PFSK-1 (cell line): ENCODE data around the gene NRSN2.

Experiments used
- POLR2AphosphoS5 ChIP-seq: IDR thresholded peaks from 2 replicates; pipeline ENCODE4 v1.6.1; 2012; ENCODE audit warnings: low read depth, mild to moderate bottlenecking, control low read depth, low read length, moderate library complexity
- SIN3A ChIP-seq: IDR thresholded peaks from 2 replicates; pipeline ENCODE4 v1.6.1; 2012; ENCODE audit warnings: mild to moderate bottlenecking, low read length, moderate library complexity, borderline replicate concordance; ENCODE audit not compliant: insufficient read depth
- TAF1 ChIP-seq: IDR thresholded peaks from 2 replicates; pipeline ENCODE4 v1.6.1; 2012; ENCODE audit warnings: low read length, control low read depth, borderline replicate concordance; ENCODE audit not compliant: insufficient read depth
- TF ChIP-seq, protein P1 (sequence below), 2 experiments: IDR thresholded peaks; 2 replicates each; pipeline versions ENCODE4 v1.6.1 to v1.8.0; 2011 to 2012; ENCODE audit warnings: low read depth in 2 of 2, low read length in 2 of 2, control low read depth in 1 of 2, inconsistent platforms in 1 of 2, mild to moderate bottlenecking in 1 of 2, moderate library complexity in 1 of 2; ENCODE audit not compliant: insufficient read depth in 1 of 2

DNA sequence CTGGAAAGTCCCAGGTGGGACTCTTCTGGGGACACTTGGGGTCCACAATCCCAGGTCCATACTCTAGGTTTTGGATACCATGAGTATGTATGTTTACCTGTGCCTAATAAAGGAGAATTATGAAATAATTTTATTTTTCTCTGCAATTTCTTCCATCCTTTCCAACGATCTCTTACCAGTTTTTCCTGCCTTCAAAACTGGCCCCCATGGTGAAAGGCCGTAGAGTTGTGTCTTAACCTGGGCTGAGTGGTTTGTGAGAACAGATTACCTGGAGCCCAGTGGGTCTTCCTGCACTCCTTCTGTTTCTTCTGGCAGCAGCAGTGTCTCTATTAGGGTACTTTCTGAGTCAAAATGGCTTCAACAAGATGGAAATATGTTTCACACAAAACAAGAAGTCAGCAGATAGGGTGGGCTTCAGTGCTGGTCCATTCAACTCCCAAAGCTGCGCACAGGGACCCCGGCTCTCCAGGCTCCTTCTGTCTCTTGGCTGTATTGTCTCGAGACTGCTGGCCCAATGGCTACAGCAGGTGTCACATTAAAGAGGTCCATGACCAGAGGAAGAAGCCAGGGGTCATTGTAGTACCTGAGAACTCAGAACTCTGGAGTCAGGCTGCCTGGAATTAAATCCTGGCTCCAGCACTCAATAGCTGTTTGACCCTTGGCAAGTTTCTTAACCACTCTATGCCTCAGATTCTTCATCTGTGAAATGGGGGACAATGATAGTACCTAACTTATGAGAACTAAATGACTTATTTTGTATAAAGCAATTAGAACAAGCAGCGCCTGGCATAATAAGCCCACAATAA is 50.7 kb downstream of the NRSN2 start:
- TF ChIP-seq POLR2AphosphoS5 = no peak
- TF ChIP-seq SIN3A = no peak
- TF ChIP-seq, protein P1, sequence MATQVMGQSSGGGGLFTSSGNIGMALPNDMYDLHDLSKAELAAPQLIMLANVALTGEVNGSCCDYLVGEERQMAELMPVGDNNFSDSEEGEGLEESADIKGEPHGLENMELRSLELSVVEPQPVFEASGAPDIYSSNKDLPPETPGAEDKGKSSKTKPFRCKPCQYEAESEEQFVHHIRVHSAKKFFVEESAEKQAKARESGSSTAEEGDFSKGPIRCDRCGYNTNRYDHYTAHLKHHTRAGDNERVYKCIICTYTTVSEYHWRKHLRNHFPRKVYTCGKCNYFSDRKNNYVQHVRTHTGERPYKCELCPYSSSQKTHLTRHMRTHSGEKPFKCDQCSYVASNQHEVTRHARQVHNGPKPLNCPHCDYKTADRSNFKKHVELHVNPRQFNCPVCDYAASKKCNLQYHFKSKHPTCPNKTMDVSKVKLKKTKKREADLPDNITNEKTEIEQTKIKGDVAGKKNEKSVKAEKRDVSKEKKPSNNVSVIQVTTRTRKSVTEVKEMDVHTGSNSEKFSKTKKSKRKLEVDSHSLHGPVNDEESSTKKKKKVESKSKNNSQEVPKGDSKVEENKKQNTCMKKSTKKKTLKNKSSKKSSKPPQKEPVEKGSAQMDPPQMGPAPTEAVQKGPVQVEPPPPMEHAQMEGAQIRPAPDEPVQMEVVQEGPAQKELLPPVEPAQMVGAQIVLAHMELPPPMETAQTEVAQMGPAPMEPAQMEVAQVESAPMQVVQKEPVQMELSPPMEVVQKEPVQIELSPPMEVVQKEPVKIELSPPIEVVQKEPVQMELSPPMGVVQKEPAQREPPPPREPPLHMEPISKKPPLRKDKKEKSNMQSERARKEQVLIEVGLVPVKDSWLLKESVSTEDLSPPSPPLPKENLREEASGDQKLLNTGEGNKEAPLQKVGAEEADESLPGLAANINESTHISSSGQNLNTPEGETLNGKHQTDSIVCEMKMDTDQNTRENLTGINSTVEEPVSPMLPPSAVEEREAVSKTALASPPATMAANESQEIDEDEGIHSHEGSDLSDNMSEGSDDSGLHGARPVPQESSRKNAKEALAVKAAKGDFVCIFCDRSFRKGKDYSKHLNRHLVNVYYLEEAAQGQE (IDR thresholded peaks at IDR 0.05; ENCODE audit: insufficient read depth in 1 of 2, low read depth in 2 of 2, low read length in 2 of 2) = no peak
- no peak for TF ChIP-seq TAF1
